BJ (cell line): ENCODE data around the gene FAM131C. TPM values are rescaled to one million over a fixed set of nuclear protein-coding genes. Genes with fewer than 3 reads are reported as not detected.

Experiments used
- CTCF ChIA-PET: fragments of 350-600 bp; formaldehyde crosslinking; extraction: SDS; loops from one replicate; lab custom pipeline; 2021; ENCODE audit warnings: antibody characterized with exemption, inconsistent platforms; lab: Yijun Ruan, JAX
- POLR2A ChIA-PET: fragments of 300-600 bp; sonication (Branson Sonifier 250); formaldehyde crosslinking; extraction: SDS; loops from one replicate; lab custom pipeline; 2021; ENCODE audit warnings: antibody characterized with exemption; lab: Charles Lee
- DNase-seq: peaks from one replicate; pipeline ENCODE4 v3.0.0-alpha.2; 2011; ENCODE audit warnings: low read depth
- H3K27me3 ChIP-seq: 2 replicates; pipeline ENCODE4 v1.6.0; 2011; ENCODE audit warnings: low read length; ENCODE audit not compliant: control insufficient read depth, insufficient read depth
- H3K36me3 ChIP-seq: 2 replicates; pipeline ENCODE4 v1.5.1; 2011; ENCODE audit warnings: low read length; ENCODE audit not compliant: control insufficient read depth, insufficient read depth
- H3K4me3 ChIP-seq: 2 replicates; pipeline ENCODE4 v1.5.1; 2011; ENCODE audit warnings: low read depth, mild to moderate bottlenecking, control low read depth, low read length
- CTCF ChIP-seq: IDR thresholded peaks from 2 replicates; pipeline ENCODE4 v1.5.1; 2011; ENCODE audit warnings: low read depth, mild to moderate bottlenecking, control low read depth, inconsistent platforms, low read length, moderate library complexity; ENCODE audit not compliant: insufficient read depth
- polyA plus RNA-seq: library from polyadenylated mRNA; depleted of rRNA; stranded (reverse); fragments of >200 nt; gene quantifications from 2 replicates; pipeline ENCODE4 v1.2.3, GENCODE V29; 2011

Gene FAM131C
- polyA plus RNA-seq, 1 experiment: 0.47 TPM

GRCh38 chr1:16090076-16090826 lies 16.8 kb upstream of the FAM131C start:
- TF ChIP-seq CTCF: no peak
- ChIA-PET POLR2A (no interaction called here), CTCF (no interaction called here)
- Histone ChIP-seq H3K27me3 (peaks cover 1% of the 10 kb centered on the region), H3K36me3 (no peaks in the 10 kb centered on the region), H3K4me3 (no peak overlapping the region)
- DNase-seq: no peak

- Histone ChIP-seq H3K27me3 (peaks cover 1% of the 10 kb centered on the region; the same call in 1 of the 2 replicates), H3K36me3 (no peaks in the 10 kb centered on the region), H3K4me3 (no peak overlapping the region)
- POLR2A ChIA-PET: no interaction called here
- no peak for TF ChIP-seq CTCF
- CTCF ChIA-PET: interaction anchor here (1.1 kb wide), 1 partner anchor 9 kb away, joined by 3 read pairs; no protein-coding TSS in a partner anchor
- DNase-seq: no peak
These were observed 15.5 kb upstream of the FAM131C start for GRCh38 chr1:16088996-16089395.

- CTCF ChIA-PET: interaction anchor here (1.1 to 1.4 kb wide), 2 partner anchors 10 to 13 kb away, joined by 3 read pairs; no protein-coding TSS in a partner anchor
- H3K36me3 ChIP-seq: no peaks in the 10 kb centered on the region
- TF ChIP-seq CTCF: no peak
- no peak for DNase-seq
- POLR2A ChIA-PET: no interaction called here
- peaks cover 1% of the 10 kb centered on the region; the same call in 1 of the 2 replicates for H3K27me3 ChIP-seq
- no peak overlapping the region for H3K4me3 ChIP-seq
These were observed 15.0 kb upstream of the FAM131C start for GRCh38 chr1:16088351-16088911.

- H3K36me3 ChIP-seq: no peaks in the 10 kb centered on the region
- ChIA-PET CTCF (interaction anchor here (1.1 to 1.4 kb wide), 2 partner anchors 10 to 12 kb away, joined by 3 read pairs; no protein-coding TSS in a partner anchor), POLR2A (no interaction called here)
- no peak overlapping the region for H3K4me3 ChIP-seq
- H3K27me3 ChIP-seq: peaks cover 1% of the 10 kb centered on the region; the same call in 1 of the 2 replicates
- TF ChIP-seq CTCF: no peak
- DNase-seq: no peak
These were observed 14.3 kb upstream of the FAM131C start for GRCh38 chr1:16087733-16088132.

- no peak for TF ChIP-seq CTCF
- no peak overlapping the region for H3K4me3 ChIP-seq
- CTCF ChIA-PET: interaction anchor here (1.1 to 18.0 kb wide), 3 partner anchors 13 to 101 kb away, joined by 3 to 584 read pairs (median 3); no protein-coding TSS in a partner anchor
- DNase-seq: no peak
- H3K36me3 ChIP-seq: no peaks in the 10 kb centered on the region
- H3K27me3 ChIP-seq: no peaks in the 10 kb centered on the region; the same call in 1 of the 2 replicates
- POLR2A ChIA-PET: no interaction called here
These were observed 12.1 kb upstream of the FAM131C start for GRCh38 chr1:16085522-16085921.
